ENCODE data around the gene AKR1D1.
"Not testable (repeated sequence)": the region's sequence is repeated elsewhere in the genome, so short reads cannot be mapped to it uniquely, and the experiment has no call there.

AKR1D1 gene

DNA sequence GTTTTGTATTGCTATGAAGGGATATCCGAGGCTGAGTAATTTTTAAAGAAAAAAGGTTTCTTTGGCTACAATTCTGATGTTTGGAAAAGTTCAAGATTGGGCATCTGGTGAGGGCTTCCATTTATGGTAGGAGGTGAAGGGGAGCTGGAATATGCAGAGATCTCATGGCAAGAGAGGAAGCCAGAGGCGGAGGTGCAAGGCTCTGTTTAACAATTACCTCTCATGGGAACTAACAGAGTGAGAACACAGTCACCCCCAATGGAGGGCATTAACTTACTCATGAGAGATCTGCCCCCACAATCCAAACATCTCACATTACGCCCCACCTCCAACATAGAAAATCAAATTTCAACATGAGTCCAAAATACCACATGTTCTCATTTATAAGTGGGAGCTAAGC is 62.0 kb downstream of the AKR1D1 start:
- no peak overlapping the region for H3K4me3 ChIP-seq (ENCODE audit: low read length)
- TF ChIP-seq, protein P1, sequence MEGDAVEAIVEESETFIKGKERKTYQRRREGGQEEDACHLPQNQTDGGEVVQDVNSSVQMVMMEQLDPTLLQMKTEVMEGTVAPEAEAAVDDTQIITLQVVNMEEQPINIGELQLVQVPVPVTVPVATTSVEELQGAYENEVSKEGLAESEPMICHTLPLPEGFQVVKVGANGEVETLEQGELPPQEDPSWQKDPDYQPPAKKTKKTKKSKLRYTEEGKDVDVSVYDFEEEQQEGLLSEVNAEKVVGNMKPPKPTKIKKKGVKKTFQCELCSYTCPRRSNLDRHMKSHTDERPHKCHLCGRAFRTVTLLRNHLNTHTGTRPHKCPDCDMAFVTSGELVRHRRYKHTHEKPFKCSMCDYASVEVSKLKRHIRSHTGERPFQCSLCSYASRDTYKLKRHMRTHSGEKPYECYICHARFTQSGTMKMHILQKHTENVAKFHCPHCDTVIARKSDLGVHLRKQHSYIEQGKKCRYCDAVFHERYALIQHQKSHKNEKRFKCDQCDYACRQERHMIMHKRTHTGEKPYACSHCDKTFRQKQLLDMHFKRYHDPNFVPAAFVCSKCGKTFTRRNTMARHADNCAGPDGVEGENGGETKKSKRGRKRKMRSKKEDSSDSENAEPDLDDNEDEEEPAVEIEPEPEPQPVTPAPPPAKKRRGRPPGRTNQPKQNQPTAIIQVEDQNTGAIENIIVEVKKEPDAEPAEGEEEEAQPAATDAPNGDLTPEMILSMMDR (conservative IDR thresholded peaks at IDR 0.05; ENCODE audit: low read depth, low read length): no peak
- no peak for DNase-seq (ENCODE audit: low read depth)

DNA sequence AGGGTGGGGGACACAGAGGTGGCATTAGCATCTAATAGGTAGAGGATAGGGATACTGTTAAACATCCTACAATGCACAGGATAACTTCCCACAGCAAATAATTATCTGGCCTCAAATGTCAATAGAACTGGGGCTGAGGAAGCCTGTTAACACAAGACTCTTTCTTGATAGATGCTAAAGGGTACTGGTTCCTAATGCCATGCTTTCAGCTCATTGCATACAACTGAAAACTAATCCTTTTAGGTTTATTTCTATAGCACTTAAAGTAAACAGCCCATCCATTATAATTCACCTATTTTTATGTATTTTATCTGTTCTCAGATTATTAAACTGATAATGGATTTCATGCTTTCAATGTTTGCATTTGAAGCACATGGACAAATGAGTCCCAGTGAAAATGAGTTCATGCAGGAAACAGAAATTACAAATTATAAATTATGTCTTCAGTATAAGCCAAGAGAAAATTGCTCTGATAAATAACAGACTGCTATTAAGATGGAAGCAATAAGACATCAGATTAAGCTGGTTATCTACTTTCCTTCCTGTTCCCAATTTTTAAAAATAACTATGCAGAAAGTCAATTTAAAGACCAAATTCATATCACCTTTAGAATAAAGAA is 66.4 kb downstream of the AKR1D1 start:
- no peak overlapping the region for H3K4me3 ChIP-seq (ENCODE audit: low read length)
- TF ChIP-seq, protein P1 (conservative IDR thresholded peaks at IDR 0.05; ENCODE audit: low read depth, low read length): no peak
- no peak for DNase-seq (ENCODE audit: low read depth)

DNA sequence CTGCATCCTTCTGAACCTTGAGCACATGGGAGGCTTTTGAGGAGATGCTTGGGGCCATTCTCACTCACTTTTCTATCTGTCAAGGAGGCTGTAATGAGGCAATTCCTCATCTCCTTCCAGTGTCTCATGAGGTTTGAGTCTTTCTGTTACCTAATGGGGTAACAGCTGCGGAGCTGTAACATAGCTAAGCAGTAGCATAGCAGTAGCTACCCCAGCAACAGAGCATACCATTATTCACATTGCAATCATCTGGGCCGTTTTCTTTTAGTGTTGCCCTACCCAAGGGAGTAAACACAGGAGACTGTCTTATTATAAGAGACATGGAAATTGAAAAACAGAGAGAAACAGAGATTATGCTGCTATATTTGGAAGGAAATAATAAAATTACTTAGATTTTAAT is 68.7 kb downstream of the AKR1D1 start:
- TF ChIP-seq, protein P1 (conservative IDR thresholded peaks at IDR 0.05; ENCODE audit: low read depth, low read length): no peak
- H3K4me3 ChIP-seq (ENCODE audit: low read length): no peak overlapping the region
- no peak for DNase-seq (ENCODE audit: low read depth)

DNA sequence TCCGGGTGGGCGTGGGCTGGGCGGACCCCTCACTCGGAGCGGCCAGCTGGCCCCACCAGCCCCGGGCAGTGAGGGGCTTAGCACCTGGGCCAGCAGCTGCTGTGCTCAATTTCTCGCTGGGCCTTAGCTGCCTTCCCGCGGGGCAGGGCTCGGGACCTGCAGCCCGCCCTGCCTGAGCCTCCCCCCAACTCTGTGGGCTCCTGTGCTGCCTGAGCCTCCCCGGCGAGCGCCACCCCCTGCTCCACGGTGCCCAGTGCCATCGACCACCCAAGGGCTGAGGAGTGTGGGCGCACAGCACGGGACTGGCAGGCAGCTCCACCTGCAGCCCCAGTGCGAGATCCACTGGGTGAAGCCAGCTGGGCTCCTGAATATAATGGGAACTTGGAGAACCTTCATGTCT is 70.0 kb downstream of the AKR1D1 start:
- DNase-seq (ENCODE audit: low read depth); H3K4me3 ChIP-seq (ENCODE audit: low read length): not testable (repeated sequence)

DNA sequence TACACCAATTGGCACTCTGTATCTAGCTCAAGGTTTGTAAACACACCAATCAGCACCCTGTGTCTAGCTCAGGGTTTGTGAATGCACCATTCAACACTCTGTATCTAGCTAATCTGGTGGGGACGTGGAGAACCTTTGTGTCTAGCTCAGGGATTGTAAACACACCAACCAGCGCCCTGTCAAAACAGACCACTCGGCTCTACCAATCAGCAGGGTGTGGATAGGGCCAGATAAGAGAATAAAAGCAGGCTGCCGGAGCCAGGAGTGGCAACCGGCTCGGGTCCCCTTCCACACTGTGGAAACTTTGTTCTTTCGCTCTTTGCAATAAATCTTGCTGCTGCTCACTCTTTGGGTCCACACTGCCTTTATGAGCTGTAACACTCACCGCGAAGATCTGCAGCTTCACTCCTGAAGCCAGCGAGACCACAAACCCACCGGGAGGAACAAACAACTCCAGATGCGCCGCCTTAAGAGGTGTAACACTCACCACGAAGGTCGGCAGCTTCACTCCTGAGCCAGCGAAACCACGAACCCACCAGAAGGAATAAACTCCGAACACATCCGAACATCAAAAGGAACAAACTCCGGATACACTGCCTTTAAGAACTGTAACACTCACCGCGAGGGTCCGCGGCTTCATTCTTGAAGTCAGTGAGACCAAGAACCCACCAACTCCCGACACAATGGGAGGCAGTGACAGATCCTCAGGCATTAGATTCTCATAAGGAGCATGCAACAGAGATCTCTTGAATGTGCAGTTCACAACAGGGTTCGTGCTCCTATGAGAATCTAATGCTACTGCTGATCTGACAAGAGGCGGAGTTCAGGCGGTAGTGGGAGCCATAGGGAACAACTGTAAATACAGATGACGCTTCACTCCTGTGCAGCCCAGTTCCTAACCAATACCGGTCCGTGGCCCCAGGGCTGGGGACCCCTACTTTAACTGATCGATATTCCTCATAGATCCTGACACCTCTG is 70.8 kb downstream of the AKR1D1 start:
- not testable (repeated sequence) for H3K4me3 ChIP-seq (ENCODE audit: low read length); DNase-seq (ENCODE audit: low read depth)

DNA sequence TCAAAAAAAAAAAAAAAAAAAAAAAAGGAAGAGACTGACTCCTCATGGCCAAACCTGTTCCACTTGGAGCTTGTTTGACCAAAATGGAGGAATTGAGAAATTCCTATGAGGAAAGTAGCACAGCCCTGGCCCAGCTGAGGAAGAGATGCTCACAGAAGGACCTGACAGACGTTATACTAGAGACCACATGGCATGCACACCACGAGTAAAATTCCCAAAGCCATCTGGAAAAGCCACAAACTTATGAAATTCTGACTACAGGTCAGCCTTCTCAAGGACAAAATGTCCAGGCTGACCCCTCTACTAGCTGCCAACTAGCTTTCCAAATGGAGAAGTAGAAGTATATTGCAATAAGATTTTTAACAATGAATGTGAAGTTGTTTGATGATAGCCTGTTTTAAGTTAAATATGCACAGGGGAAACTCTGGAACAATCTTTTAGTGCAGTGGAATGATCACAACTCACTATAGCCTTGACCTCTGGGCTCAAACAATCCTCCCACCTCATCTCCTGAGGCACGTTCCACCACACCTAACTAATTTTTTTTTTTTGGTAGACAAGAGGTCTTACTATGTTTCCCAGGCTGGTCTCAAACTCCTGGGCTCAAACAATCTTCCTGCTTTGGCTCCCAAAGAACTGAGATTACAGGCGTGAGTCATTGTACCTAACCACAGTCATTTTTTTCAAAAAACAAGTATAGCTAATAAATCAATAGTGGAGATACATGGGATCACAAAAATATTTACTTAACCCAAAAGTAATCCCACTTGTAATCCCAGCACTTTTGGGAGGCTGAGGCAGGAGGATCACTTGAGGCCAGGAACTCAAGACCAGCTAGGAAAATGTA is 75.7 kb downstream of the AKR1D1 start:
- DNase-seq (ENCODE audit: low read depth): no peak
- H3K4me3 ChIP-seq (ENCODE audit: low read length): no peak overlapping the region
- TF ChIP-seq, protein P1 (conservative IDR thresholded peaks at IDR 0.05; ENCODE audit: low read depth, low read length): no peak

DNA sequence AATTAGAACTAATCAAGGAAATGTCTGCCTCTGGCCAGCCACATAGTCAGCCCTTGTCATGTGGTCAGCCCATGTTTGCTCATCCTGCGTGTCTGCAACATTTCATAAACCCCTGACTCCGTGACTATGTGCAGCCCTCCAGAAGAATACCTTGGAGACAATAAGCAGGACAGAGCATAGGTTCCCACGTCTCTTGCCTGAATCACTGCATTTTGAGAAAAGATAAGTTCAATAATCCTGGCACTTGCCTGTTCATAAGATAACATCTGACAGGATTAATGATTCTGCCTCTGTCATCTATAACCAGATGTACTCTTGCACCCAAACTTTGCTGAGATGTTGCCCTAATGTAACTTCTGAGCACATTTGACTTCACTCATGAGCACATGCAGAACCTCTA is 78.4 kb downstream of the AKR1D1 start:
- no peak overlapping the region for H3K4me3 ChIP-seq (ENCODE audit: low read length)
- TF ChIP-seq, protein P1 (conservative IDR thresholded peaks at IDR 0.05; ENCODE audit: low read depth, low read length): no peak
- DNase-seq (ENCODE audit: low read depth): no peak

Data from retinal pigment epithelial cell (primary cell).